KMS-11 (cell line): ENCODE measurements around the gene KRT75.
"Not testable (repeated sequence)": the region's sequence is repeated elsewhere in the genome, so short reads cannot be mapped to it uniquely, and the experiment has no call there.

Experiments
- H2AFZ ChIP-seq: fragments of 200-600 bp; sonication (generic); 2 replicates; pipeline ENCODE4 v1.6.1; 2016; ENCODE audit warnings: antibody characterized with exemption, mixed run types, low read depth
- H3K27ac ChIP-seq: fragments of 200-600 bp; sonication (generic); 2 replicates; pipeline ENCODE4 v1.6.1; 2016; ENCODE audit warnings: mild to moderate bottlenecking, mixed run types
- H3K27me3 ChIP-seq: fragments of 200-600 bp; sonication (generic); 2 replicates; pipeline ENCODE4 v1.6.1; 2017; ENCODE audit warnings: mild to moderate bottlenecking, low read depth, mixed run types, moderate library complexity; ENCODE audit not compliant: insufficient read depth
- H3K36me3 ChIP-seq: fragments of 200-600 bp; sonication (generic); 2 replicates; pipeline ENCODE4 v1.6.1; 2017; ENCODE audit warnings: mild to moderate bottlenecking, mixed run types; ENCODE audit not compliant: insufficient read depth
- H3K4me1 ChIP-seq: fragments of 200-600 bp; sonication (generic); 2 replicates; pipeline ENCODE4 v1.6.1; 2016; ENCODE audit warnings: mild to moderate bottlenecking, low read depth, mixed run types; ENCODE audit not compliant: poor library complexity, severe bottlenecking
- H3K4me2 ChIP-seq: fragments of 200-600 bp; sonication (generic); 2 replicates; pipeline ENCODE4 v1.7.0; 2016; ENCODE audit warnings: mild to moderate bottlenecking, mixed run types
- H3K4me3 ChIP-seq: fragments of 200-600 bp; sonication (generic); IDR thresholded peaks from 2 replicates; pipeline ENCODE4 v1.6.1; 2017; ENCODE audit warnings: low read depth, low read length, mixed read lengths; ENCODE audit not compliant: insufficient read depth
- H3K79me2 ChIP-seq: fragments of 200-600 bp; sonication (generic); 2 replicates; pipeline ENCODE4 v1.6.1; 2016; ENCODE audit warnings: low read depth, mixed run types; ENCODE audit not compliant: insufficient read depth
- H3K9ac ChIP-seq: fragments of 200-600 bp; sonication (generic); 2 replicates; pipeline ENCODE4 v1.6.1; 2016; ENCODE audit warnings: mild to moderate bottlenecking, mixed run types
- H4K20me1 ChIP-seq: fragments of 200-600 bp; sonication (generic); 2 replicates; pipeline ENCODE4 v1.6.1; 2016; ENCODE audit warnings: mild to moderate bottlenecking, mixed run types; ENCODE audit not compliant: insufficient read depth
- CTCF ChIP-seq: fragments of 200-600 bp; sonication (generic); conservative IDR thresholded peaks from 2 replicates; pipeline ENCODE4 v1.6.1; 2017; ENCODE audit warnings: low read depth, mild to moderate bottlenecking, antibody characterized with exemption, low read length, moderate library complexity, mixed read lengths

The KRT75 gene

GRCh38 chr12:52448228-52448627 is 14.1 kb upstream of the KRT75 start:
- Histone ChIP-seq H3K9ac (no peak overlapping the region), H3K4me2 (no peak overlapping the region), H3K79me2 (no peaks in the 10 kb centered on the region), H4K20me1 (no peaks in the 10 kb centered on the region), H2AFZ (no peak overlapping the region), H3K4me3 (no peak overlapping the region), H3K4me1 (no peaks in the 10 kb centered on the region), H3K27me3 (peaks cover 15% of the 10 kb centered on the region; the same call in 1 of the 2 replicates), H3K36me3 (no peaks in the 10 kb centered on the region), H3K27ac (no peak overlapping the region)
- no peak for TF ChIP-seq CTCF

GRCh38 chr12:52447196-52447595 is 13.0 kb upstream of the KRT75 start:
- not testable (repeated sequence) for H3K4me2 ChIP-seq, H3K36me3 ChIP-seq, H3K9ac ChIP-seq, H3K4me3 ChIP-seq, H3K79me2 ChIP-seq, H2AFZ ChIP-seq, H4K20me1 ChIP-seq, H3K4me1 ChIP-seq, H3K27ac ChIP-seq
- peaks cover 14% of the 10 kb centered on the region; the same call in 1 of the 2 replicates for H3K27me3 ChIP-seq

GRCh38 chr12:52446367-52447045 is 12.3 kb upstream of the KRT75 start:
- no peak overlapping the region for H3K4me3 ChIP-seq
- H3K27ac ChIP-seq, result no peak overlapping the region
- TF ChIP-seq CTCF, result no peak
- H4K20me1 ChIP-seq, result no peaks in the 10 kb centered on the region
- H3K27me3 ChIP-seq, result peaks cover 21% of the 10 kb centered on the region; the same call in 1 of the 2 replicates
- H2AFZ ChIP-seq, result no peak overlapping the region
- H3K4me2 ChIP-seq, result no peak overlapping the region
- H3K36me3 ChIP-seq, result no peaks in the 10 kb centered on the region
- H3K4me1 ChIP-seq, result no peaks in the 10 kb centered on the region
- H3K79me2 ChIP-seq, result no peaks in the 10 kb centered on the region
- H3K9ac ChIP-seq, result no peak overlapping the region

- H2AFZ ChIP-seq, result no peak overlapping the region
- H3K79me2 ChIP-seq, result no peaks in the 10 kb centered on the region
- H4K20me1 ChIP-seq, result no peaks in the 10 kb centered on the region
- no peaks in the 10 kb centered on the region for H3K4me1 ChIP-seq
- no peak overlapping the region for H3K4me2 ChIP-seq
- H3K9ac ChIP-seq, result no peak overlapping the region
- H3K27ac ChIP-seq, result no peak overlapping the region
- peaks cover 23% of the 10 kb centered on the region; the same call in 1 of the 2 replicates for H3K27me3 ChIP-seq
- no peak for TF ChIP-seq CTCF
- H3K4me3 ChIP-seq, result no peak overlapping the region
- H3K36me3 ChIP-seq, result no peaks in the 10 kb centered on the region
These were observed 11.7 kb upstream of the KRT75 start for GRCh38 chr12:52445876-52446275.
